Fibroblast of lung (primary cell): ENCODE results near the gene EREG.

Source experiments
- CTCF ChIP-seq, 2 donors: IDR thresholded peaks in 1 of 2; conservative IDR thresholded peaks in 1 of 2; 1 replicate in 1 of 2; 2 replicates in 1 of 2; pipeline ENCODE4 v1.5.1; 2011 to 2012; ENCODE audit warnings: low read length in 2 of 2, control low read depth in 1 of 2, inconsistent platforms in 1 of 2, low read depth in 1 of 2, mild to moderate bottlenecking in 1 of 2
- EZH2 ChIP-seq: IDR thresholded peaks from 2 replicates; pipeline ENCODE4 v1.5.1; 2012; ENCODE audit warnings: low read length, control low read depth, mild to moderate bottlenecking; ENCODE audit errors: missing control alignments

GRCh38 chr4:74357965-74358364, 7.0 kb upstream of the EREG start:
- no peak for TF ChIP-seq CTCF (conservative IDR thresholded peaks at IDR 0.05 in 1 of 2, IDR thresholded peaks at IDR 0.05 in 1 of 2; ENCODE audit: low read depth in 1 of 2, low read length in 2 of 2)
- TF ChIP-seq EZH2 = no peak
